Measurements from ENCODE around the gene PRSS58.

The PRSS58 gene

DNA sequence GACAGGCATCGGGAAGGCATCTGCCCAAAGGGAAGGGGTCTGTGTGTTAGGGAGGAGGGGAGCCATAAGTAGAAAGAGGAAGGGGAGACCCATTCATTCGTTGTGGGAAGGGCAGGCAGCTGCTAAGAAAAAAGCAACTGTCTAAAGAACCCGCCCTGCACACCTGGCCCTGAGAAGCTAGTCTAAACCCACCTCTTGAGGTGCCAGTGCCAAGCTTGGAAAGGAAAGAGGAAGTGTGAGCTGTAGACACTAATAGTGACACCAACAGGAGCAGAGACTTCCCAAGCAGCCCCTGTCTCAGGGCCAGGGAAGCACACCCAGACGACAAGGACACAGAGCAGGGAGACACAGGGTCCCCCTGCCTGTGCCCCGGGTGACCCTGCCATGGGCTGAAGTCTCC lies 40.8 kb upstream of the PRSS58 start:
- TF ChIP-seq, protein P1, sequence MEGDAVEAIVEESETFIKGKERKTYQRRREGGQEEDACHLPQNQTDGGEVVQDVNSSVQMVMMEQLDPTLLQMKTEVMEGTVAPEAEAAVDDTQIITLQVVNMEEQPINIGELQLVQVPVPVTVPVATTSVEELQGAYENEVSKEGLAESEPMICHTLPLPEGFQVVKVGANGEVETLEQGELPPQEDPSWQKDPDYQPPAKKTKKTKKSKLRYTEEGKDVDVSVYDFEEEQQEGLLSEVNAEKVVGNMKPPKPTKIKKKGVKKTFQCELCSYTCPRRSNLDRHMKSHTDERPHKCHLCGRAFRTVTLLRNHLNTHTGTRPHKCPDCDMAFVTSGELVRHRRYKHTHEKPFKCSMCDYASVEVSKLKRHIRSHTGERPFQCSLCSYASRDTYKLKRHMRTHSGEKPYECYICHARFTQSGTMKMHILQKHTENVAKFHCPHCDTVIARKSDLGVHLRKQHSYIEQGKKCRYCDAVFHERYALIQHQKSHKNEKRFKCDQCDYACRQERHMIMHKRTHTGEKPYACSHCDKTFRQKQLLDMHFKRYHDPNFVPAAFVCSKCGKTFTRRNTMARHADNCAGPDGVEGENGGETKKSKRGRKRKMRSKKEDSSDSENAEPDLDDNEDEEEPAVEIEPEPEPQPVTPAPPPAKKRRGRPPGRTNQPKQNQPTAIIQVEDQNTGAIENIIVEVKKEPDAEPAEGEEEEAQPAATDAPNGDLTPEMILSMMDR (IDR thresholded peaks at IDR 0.05; ENCODE audit: low read depth, low read length): no peak
- no peak overlapping the region for H3K4me3 ChIP-seq (ENCODE audit: low read depth, low read length)

DNA sequence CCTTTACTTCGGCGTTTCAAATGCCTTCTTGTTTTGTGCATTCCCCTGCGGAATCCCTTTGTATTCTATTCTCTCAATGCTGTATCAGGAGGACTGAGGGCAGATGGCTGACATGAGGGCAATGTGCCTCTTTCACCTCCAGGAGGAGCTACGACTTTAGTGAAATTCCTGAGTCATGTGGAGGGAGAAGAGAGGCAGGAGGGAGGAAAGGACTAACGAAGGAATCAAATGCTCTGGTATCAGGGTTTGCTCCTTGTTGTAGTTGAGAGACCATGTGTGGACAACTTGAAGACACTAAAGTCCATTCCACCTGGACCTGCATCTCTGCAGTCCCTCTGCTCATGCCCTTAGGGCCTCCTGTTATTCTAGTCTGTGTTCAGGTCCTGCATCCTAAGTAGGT lies 40.2 kb upstream of the PRSS58 start:
- TF ChIP-seq, protein P1 (IDR thresholded peaks at IDR 0.05; ENCODE audit: low read depth, low read length): no peak
- H3K4me3 ChIP-seq (ENCODE audit: low read depth, low read length): no peak overlapping the region

DNA sequence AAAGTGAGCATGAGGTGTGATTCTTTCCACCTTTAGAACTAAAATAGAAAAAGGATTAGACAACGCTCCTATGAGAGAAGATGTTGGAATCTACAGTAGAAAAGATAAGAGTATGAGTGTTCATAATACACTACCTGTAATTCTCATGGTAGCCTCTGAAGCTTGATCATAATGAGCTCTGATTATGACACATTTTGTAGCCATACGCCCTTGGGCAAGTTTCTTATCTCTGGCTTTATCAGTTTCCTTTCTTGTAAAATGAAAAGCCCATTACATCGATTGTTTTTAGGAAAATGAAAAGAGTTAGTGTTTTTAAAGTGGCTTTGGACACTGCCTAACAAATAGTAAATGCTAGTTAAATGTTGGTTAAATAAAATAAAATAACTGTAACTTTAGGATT lies 22.4 kb upstream of the PRSS58 start:
- TF ChIP-seq, protein P1 (IDR thresholded peaks at IDR 0.05; ENCODE audit: low read depth, low read length): no peak
- H3K4me3 ChIP-seq (ENCODE audit: low read depth, low read length): no peak overlapping the region

DNA sequence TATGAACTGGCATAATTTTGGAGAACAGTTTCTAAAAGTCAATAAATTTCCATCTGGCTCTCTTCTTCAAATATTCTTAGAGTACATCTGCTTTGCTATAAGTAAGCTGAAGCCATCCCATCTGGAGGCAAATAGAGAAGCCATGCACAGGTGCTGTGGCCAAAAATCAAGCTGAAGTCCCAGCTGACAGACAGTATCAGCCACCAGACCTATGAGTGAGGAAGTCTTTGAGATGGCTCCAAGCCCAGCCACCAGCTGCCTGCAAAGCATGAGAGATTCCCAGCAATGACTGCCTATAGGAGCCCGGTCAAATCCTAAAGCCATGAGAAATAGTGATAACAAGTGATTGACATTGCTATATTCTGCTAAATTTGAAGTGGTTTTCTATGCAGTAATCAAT lies 21.7 kb upstream of the PRSS58 start:
- TF ChIP-seq, protein P1 (IDR thresholded peaks at IDR 0.05; ENCODE audit: low read depth, low read length): no peak
- H3K4me3 ChIP-seq (ENCODE audit: low read depth, low read length): no peak overlapping the region

DNA sequence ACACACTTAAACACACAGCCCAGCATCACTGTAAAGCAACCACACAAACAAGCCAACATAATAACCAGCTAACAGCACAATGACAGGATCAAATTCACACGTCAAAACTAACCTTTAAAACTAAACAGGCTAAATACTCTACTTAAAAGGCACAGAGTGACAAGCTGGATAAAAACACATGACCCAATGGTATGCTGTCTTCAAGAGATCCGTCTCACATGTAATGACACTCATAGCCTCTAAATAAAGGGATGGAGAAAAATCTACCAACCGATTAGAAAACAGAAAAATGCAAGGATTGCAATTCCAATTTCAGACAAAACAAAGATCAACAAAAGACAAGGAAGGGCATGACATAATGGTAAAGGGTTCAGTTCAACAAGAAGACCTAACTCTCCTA lies 17.2 kb upstream of the PRSS58 start:
- TF ChIP-seq, protein P1 (IDR thresholded peaks at IDR 0.05; ENCODE audit: low read depth, low read length): no peak
- no peak overlapping the region for H3K4me3 ChIP-seq (ENCODE audit: low read depth, low read length)

DNA sequence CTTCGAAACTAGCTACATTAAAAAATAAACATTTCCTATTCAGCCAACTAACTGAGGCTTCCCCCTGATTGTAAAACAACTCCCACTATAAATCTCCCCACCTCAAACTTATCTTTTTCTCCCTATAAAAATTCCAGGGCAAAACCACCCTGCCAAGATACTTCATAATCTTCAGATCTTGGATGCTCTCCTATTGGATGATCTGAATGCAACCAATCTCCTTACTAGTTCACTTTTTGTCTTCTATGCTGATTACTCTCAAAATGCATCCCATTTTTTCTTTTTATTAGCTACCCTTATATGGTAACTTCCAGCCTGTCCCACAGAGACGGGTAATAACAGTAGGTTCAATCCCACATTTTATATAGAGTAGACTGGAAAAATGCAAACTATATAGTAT lies 15.0 kb upstream of the PRSS58 start:
- TF ChIP-seq, protein P1 (IDR thresholded peaks at IDR 0.05; ENCODE audit: low read depth, low read length): no peak
- H3K4me3 ChIP-seq (ENCODE audit: low read depth, low read length): no peak overlapping the region

DNA sequence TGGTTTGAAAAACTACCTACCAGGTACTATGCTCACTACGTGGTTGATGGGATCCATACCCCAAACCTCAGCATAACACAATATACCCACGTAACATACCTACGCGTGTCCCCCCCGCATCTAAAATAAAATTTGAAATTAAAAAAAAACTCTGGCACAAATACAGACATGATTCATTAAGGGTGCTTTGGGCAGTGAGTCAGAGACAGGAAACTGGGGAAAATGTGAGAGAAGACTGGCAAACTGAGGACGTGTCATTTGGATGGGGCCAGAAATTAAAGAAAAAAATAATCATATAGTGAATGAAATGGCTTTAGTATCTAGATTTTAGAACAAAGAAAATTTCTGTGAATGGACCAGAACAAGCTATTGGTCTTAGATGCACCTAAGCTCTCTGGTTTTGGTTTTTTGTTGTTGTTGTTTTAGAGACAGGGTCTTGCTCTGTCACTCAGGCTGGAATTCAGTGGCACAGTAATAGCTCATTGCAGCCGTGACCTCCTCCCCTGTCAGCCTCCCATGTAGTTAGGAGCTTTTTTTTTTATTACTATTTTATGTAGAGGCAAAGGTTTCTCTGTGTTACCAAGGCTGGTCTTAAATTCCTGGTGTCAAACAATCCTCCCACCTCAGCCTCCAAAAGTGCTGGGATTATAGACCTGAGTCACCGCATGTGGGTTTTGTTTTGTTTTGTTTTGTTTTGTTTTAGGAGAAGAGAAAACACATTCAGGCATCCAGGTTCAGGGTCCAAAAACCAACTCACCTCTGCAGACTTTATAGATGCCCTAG lies 5.9 kb upstream of the PRSS58 start:
- no peak overlapping the region for H3K4me3 ChIP-seq (ENCODE audit: low read depth, low read length)
- TF ChIP-seq, protein P1 (IDR thresholded peaks at IDR 0.05; ENCODE audit: low read depth, low read length): no peak
